C4-2B (cell line): ENCODE data around the gene RBBP7.

ENCODE experiments used
- ZFX ChIP-seq: fragments of 450-650 bp; IDR thresholded peaks from 2 replicates; pipeline ENCODE4 v1.6.1; 2017
- TF ChIP-seq, protein P1 (sequence below): fragments of 450-650 bp; conservative IDR thresholded peaks from 2 replicates; pipeline ENCODE4 v1.5.1; 2017; ENCODE audit warnings: mild to moderate bottlenecking

- TF ChIP-seq, protein P1, sequence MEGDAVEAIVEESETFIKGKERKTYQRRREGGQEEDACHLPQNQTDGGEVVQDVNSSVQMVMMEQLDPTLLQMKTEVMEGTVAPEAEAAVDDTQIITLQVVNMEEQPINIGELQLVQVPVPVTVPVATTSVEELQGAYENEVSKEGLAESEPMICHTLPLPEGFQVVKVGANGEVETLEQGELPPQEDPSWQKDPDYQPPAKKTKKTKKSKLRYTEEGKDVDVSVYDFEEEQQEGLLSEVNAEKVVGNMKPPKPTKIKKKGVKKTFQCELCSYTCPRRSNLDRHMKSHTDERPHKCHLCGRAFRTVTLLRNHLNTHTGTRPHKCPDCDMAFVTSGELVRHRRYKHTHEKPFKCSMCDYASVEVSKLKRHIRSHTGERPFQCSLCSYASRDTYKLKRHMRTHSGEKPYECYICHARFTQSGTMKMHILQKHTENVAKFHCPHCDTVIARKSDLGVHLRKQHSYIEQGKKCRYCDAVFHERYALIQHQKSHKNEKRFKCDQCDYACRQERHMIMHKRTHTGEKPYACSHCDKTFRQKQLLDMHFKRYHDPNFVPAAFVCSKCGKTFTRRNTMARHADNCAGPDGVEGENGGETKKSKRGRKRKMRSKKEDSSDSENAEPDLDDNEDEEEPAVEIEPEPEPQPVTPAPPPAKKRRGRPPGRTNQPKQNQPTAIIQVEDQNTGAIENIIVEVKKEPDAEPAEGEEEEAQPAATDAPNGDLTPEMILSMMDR, result no peak
- no peak for TF ChIP-seq ZFX
Observed at GRCh38 chrX:16914058-16914457, 43.9 kb upstream of the RBBP7 start.
